Right lobe of liver (tissue), 6 donors: ENCODE data around the gene TTLL12. TPM values are rescaled to one million over a fixed set of nuclear protein-coding genes. Genes with fewer than 3 reads are reported as not detected.

ENCODE experiments used
- ATAC-seq, 4 donors: fragments of 200-7000 bp; cut with Tn5 transposase; one replicate each; pipeline ENCODE4 v1.9.1; 2020; ENCODE audit warnings: mild to moderate bottlenecking in 4 of 4, moderate library complexity in 4 of 4
- DNase-seq, 3 donors: peaks; one replicate each; pipeline ENCODE4 v3.0.0-alpha.2; 2020
- H3K27ac ChIP-seq, 3 donors: fragments of 200-600 bp; one replicate each; pipeline ENCODE4 v1.8.0; 2022
- H3K27me3 ChIP-seq, 2 donors: fragments of 200-600 bp; one replicate each; pipeline ENCODE4 v1.8.0; 2022
- H3K36me3 ChIP-seq, 4 donors: fragments of 200-600 bp; sonication (generic) in 1 of 4; one replicate each; pipeline versions ENCODE4 v1.5.1 to v1.8.0; 2017 to 2022; ENCODE audit warnings: control low read depth in 1 of 4
- H3K4me1 ChIP-seq, 4 donors: fragments of 200-600 bp; sonication (generic) in 1 of 4; one replicate each; pipeline versions ENCODE4 v1.5.1 to v1.8.0; 2017 to 2022; ENCODE audit warnings: control low read depth in 1 of 4
- H3K4me3 ChIP-seq, 3 donors: fragments of 200-600 bp; one replicate each; pipeline ENCODE4 v1.8.0; 2022
- H3K9me3 ChIP-seq, 4 donors: fragments of 200-600 bp; sonication (generic) in 1 of 4; one replicate each; pipeline versions ENCODE4 v1.5.1 to v1.8.0; 2017 to 2022; ENCODE audit warnings: control low read depth in 1 of 4
- CTCF ChIP-seq, 4 donors: fragments of 200-600 bp in 3 of 4; fragments of 450-650 bp in 1 of 4; IDR thresholded peaks; one replicate each; pipeline versions ENCODE4 v1.5.1 to v1.8.0; 2016 to 2022; ENCODE audit warnings: antibody characterized with exemption in 4 of 4, mild to moderate bottlenecking in 2 of 4
- POLR2A ChIP-seq: fragments of 450-650 bp; IDR thresholded peaks from one replicate; pipeline ENCODE4 v1.6.1; 2017; ENCODE audit warnings: antibody characterized with exemption, mild to moderate bottlenecking
- WGBS: methylation state at CpG from one replicate; pipeline ENCODE4 v1.1.6; 2018; ENCODE audit warnings: low coverage, low lambda C conversion rate; ENCODE audit not compliant: insufficient coverage; ENCODE audit errors: missing lambda C conversion rate; 5-methylcytosine and 5-hydroxymethylcytosine counted together
- intact Hi-C, 2 donors: fragments of 100-400 bp; cut with DNase I; formaldehyde crosslinking; loops; one replicate each; pipeline versions ENCODE4 v1.11.2 to v1.14.1; 2022
- total RNA-seq, 6 experiments: library from RNA; depleted of rRNA in 2 of 6; stranded (reverse); fragments of >200 nt in 2 of 6; fragmentation: NEBNext Ultra II Directional in 3 of 6; extraction: Animal tissue kit (Norgen Biotek cat#: 25700) in 3 of 6; gene quantifications; one replicate each; pipeline versions ENCODE4 v1.1.0 to v1.2.4, GENCODE V29; 2016 to 2023
- donor health status: DM: no; HTN: yes; CAD: no.
- donor health status: DM: no; HTN: no; CAD: no.
- donor health status: DM: no; HTN: no; CAD: no.
- donor health status: DM: no; HTN: yes; CAD: no.
- donor health status: DM: no; HTN: yes; CAD: no.

The TTLL12 gene
- total RNA-seq, 6 experiments from 2014 or later, result 18.6 to 43.5 (median 24.4) TPM

GRCh38 chr22:43197271-43197941 lies 10.5 kb upstream of the TTLL12 start:
- Histone ChIP-seq H3K27ac (no peak overlapping the region), H3K4me3 (no peak overlapping the region), H3K36me3 (no peaks in the 10 kb centered on the region), H3K9me3 (no peaks in the 10 kb centered on the region), H3K4me1 (no peaks in the 10 kb centered on the region), H3K27me3 (no peaks in the 10 kb centered on the region)
- no peak for DNase-seq
- WGBS, result 43% methylated on average over 3 of the region's 22 CpGs
- TF ChIP-seq CTCF (IDR thresholded peaks at IDR 0.05), result no peak
- no peak for TF ChIP-seq POLR2A
- ATAC-seq, result no peak
- intact Hi-C loops, result no loop called here

- TF ChIP-seq CTCF (IDR thresholded peaks at IDR 0.05), result no peak
- no peak for TF ChIP-seq POLR2A
- no peak for DNase-seq
- intact Hi-C loops, result no loop called here
- Histone ChIP-seq H3K27me3 (no peaks in the 10 kb centered on the region), H3K36me3 (no peaks in the 10 kb centered on the region), H3K4me1 (no peaks in the 10 kb centered on the region), H3K4me3 (no peak overlapping the region), H3K9me3 (no peaks in the 10 kb centered on the region), H3K27ac (no peak overlapping the region)
- no peak for ATAC-seq
These were observed 4.9 kb upstream of the TTLL12 start for GRCh38 chr22:43191831-43192230.

GRCh38 chr22:43188829-43189545 lies 2.1 kb upstream of the TTLL12 start:
- 90% methylated on average over 5 of the region's 5 CpGs for WGBS
- no peaks in the 10 kb centered on the region for H3K9me3 ChIP-seq

More at GRCh38 chr22:43188829-43189545, 2.1 kb upstream of the TTLL12 start:
- H3K4me1 ChIP-seq, result peaks cover 0 to 10% (median 4%) of the 10 kb centered on the region in 4 donors
- no peaks in the 10 kb centered on the region for H3K27me3 ChIP-seq
- intact Hi-C loops, result no loop called here
- ATAC-seq, result no peak
- DNase-seq, result no peak
- H3K4me3 ChIP-seq, result no peak overlapping the region
- TF ChIP-seq CTCF (IDR thresholded peaks at IDR 0.05) (no peak), POLR2A (no peak)
- H3K36me3 ChIP-seq, result no peaks in the 10 kb centered on the region
- no peak overlapping the region for H3K27ac ChIP-seq
